ENCODE data around the gene DAPK2.
"Not testable (repeated sequence)": the region's sequence is repeated elsewhere in the genome, so short reads cannot be mapped to it uniquely, and the experiment has no call there.

DAPK2 gene

GRCh38 chr15:63970621-63971426, 75.5 kb downstream of the DAPK2 start:
- Histone ChIP-seq H3K4me3 (ENCODE audit: low read depth, low read length) (no peak overlapping the region), H3K36me3 (replicated peaks) (no peaks in the 10 kb centered on the region), H3K27me3 (replicated peaks) (no peaks in the 10 kb centered on the region), H3K27ac (no peak overlapping the region)
- in situ Hi-C loops (cut with HindIII; ENCODE audit: low pct_ligation_motif_present, low sequenced_read_pairs), result no loop called here
- no peak for TF ChIP-seq CTCF (IDR thresholded peaks at IDR 0.05; ENCODE audit: low read depth, low read length, missing control alignments)
- no peak for DNase-seq

- no peak overlapping the region for H3K4me3 ChIP-seq (ENCODE audit: low read depth, low read length)
- H3K36me3 ChIP-seq (replicated peaks), result no peaks in the 10 kb centered on the region
- DNase-seq, result no peak
- no peaks in the 10 kb centered on the region for H3K27me3 ChIP-seq (replicated peaks)
- H3K27ac ChIP-seq, result no peak overlapping the region
- TF ChIP-seq CTCF (IDR thresholded peaks at IDR 0.05; ENCODE audit: low read depth, low read length, missing control alignments), result no peak
- in situ Hi-C loops (cut with HindIII; ENCODE audit: low pct_ligation_motif_present, low sequenced_read_pairs), result no loop called here
Measured at GRCh38 chr15:63969652-63970421, 76.4 kb downstream of the DAPK2 start.

- TF ChIP-seq CTCF (IDR thresholded peaks at IDR 0.05; ENCODE audit: low read depth, low read length, missing control alignments), result no peak
Measured at GRCh38 chr15:63968700-63969099, 77.6 kb downstream of the DAPK2 start.

GRCh38 chr15:63968122-63968524, 78.2 kb downstream of the DAPK2 start:
- no peak for TF ChIP-seq CTCF (IDR thresholded peaks at IDR 0.05; ENCODE audit: low read depth, low read length, missing control alignments)
- DNase-seq, result no peak

More at GRCh38 chr15:63968700-63969099, 77.6 kb downstream of the DAPK2 start:
- Histone ChIP-seq H3K36me3 (replicated peaks) (no peaks in the 10 kb centered on the region), H3K27ac (no peak overlapping the region), H3K27me3 (replicated peaks) (no peaks in the 10 kb centered on the region), H3K4me3 (ENCODE audit: low read depth, low read length) (no peak overlapping the region)
- in situ Hi-C loops (cut with HindIII; ENCODE audit: low pct_ligation_motif_present, low sequenced_read_pairs), result no loop called here
- DNase-seq, result no peak

GRCh38 chr15:63967616-63968015, 78.7 kb downstream of the DAPK2 start:
- no peak for DNase-seq
- in situ Hi-C loops (cut with HindIII; ENCODE audit: low pct_ligation_motif_present, low sequenced_read_pairs), result no loop called here
- no peak overlapping the region for H3K4me3 ChIP-seq (ENCODE audit: low read depth, low read length)
- H3K27ac ChIP-seq, result no peak overlapping the region
- TF ChIP-seq CTCF (IDR thresholded peaks at IDR 0.05; ENCODE audit: low read depth, low read length, missing control alignments), result no peak
- H3K27me3 ChIP-seq (replicated peaks), result no peaks in the 10 kb centered on the region
- no peaks in the 10 kb centered on the region for H3K36me3 ChIP-seq (replicated peaks)

More at GRCh38 chr15:63968122-63968524, 78.2 kb downstream of the DAPK2 start:
- in situ Hi-C loops (cut with HindIII; ENCODE audit: low pct_ligation_motif_present, low sequenced_read_pairs), result no loop called here
- H3K27me3 ChIP-seq (replicated peaks), result no peaks in the 10 kb centered on the region
- no peak overlapping the region for H3K27ac ChIP-seq
- no peaks in the 10 kb centered on the region for H3K36me3 ChIP-seq (replicated peaks)
- H3K4me3 ChIP-seq (ENCODE audit: low read depth, low read length), result no peak overlapping the region

- H3K27me3 ChIP-seq (replicated peaks); in situ Hi-C loops (cut with HindIII; ENCODE audit: low pct_ligation_motif_present, low sequenced_read_pairs); H3K36me3 ChIP-seq (replicated peaks); H3K4me3 ChIP-seq (ENCODE audit: low read depth, low read length); DNase-seq; H3K27ac ChIP-seq: not testable (repeated sequence)
Measured at GRCh38 chr15:63962947-63963721, 83.2 kb downstream of the DAPK2 start.

Data from brain microvascular endothelial cell (primary cell).